Forelimb muscle (tissue), 1 donor: ENCODE results near the gene MEGF11. TPM values are rescaled to one million over a fixed set of nuclear protein-coding genes. Genes with fewer than 3 reads are reported as not detected.

Experiments
- DNase-seq: peaks from one replicate; pipeline ENCODE4 v3.0.0-alpha.2; 2013; ENCODE audit warnings: low read depth
- polyA plus RNA-seq: library from polyadenylated mRNA; unstranded; fragments of 120-200 nt; gene quantifications from one replicate; pipeline ENCODE4 v1.2.1, GENCODE V29; 2013; ENCODE audit not compliant: insufficient read length

Gene MEGF11
- polyA plus RNA-seq, 1 donor = 0.28 TPM

DNA sequence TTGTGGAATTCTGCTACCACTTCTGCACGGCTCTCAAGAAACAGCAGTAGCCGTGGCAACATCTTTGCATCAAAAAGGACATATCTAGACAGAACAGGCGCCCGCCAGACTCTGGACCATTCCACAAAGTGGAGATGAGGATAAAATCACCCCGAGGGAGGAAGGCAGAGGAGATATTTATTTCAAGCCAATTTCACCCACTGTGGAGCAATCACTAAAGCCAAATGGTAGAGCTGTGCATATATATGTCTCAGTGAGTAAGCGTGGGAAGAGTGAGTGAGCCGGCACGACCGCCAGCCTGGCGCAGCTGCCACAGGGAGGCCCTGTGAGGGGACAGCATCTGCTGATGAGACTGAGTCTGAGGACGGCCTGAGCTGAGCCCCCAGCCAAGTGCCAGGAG is 111.3 kb downstream of the MEGF11 start:
- DNase-seq = no peak

DNA sequence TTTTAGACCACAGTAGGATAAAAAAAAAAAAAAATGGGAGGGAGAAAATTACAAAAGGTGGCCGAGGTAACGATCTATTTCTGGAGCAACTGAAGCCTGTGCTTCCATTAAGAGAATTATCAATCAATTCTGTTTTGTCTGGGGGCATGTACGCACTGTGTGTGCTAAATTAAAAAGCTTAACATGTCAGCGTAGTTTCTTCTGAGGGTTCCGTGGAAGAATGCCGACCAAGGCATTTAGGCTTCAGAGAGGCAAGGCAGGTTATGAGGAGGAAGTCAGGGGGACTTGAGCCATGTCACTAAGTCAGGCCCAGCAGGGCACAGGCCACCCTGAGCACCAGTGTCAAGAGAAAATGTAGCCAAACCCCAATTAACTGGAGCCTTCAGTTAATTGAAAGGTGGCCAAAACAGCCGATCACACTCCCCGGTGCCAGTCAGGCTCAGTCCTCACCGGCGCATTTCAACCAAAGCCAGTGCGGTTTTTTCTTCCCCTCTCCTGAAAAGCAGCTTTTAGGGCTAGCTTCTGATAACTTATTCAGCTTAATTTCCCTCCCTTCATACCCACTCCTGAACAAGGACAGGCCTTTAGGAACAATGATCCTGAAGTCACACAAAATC is 113.9 kb downstream of the MEGF11 start:
- DNase-seq = no peak

DNA sequence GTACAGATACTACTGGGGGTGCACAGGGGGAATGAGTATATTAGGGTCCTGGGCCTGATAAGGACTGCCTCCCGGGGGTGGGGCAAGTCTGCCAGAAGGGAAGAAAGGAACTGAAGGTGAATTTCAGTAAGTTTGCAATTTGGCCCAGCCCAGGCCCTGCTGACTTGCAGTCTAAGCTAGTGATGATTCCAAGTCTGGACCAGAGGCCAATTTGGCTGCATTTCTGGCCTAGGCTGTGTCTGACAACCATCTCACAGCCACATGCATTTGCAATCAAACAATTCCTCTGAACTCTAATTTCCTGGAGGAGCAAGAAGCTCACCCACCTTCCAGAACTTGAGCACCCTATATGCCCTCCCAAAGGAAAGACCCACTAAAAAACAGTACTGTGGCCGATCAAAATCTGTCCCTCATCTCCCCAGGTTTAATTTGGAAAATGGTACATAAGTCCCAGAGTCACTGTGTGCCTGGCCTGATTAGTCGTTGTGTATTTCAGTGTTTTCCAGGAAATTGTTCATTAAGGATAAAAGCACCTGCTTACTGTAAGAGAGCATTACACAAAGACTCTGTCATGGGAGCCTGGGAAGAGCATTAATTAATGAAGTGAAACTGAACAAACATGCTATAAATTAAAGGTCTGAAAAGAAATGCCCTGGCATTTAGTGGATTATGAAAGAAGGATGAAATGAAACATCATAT is 114.5 kb downstream of the MEGF11 start:
- no peak for DNase-seq

DNA sequence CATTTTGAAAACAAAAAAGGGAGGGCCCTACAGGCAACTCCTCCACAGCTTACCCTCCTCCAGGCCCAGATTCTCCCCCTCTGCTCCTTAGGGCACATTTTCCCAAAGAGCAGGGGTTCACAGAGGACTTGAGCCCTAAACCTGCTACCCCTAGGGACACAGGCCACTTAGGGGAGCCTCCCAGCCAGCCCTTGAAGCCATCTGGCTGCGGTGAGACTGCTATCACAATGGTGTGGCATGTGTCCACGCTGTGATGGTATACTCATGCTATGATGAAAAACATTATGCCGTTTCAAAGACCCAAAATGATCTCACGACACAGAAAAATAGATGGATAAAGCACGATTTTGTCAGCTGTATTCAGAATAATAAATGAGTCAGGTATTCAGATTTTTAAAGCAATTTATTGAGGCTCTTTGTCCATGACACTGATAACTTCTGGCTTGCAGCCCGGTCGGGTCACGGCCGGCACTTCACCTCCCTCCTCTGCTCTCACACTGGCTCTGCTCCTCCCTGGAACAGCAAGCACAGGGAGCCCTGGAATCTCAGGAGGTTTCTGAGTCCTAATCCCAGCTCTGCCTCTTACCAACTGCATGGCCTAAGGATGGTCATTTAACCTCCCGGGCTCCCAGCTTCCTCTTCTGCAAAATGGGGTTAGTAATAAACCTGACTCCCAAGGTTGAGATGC is 115.3 kb downstream of the MEGF11 start:
- no peak for DNase-seq

DNA sequence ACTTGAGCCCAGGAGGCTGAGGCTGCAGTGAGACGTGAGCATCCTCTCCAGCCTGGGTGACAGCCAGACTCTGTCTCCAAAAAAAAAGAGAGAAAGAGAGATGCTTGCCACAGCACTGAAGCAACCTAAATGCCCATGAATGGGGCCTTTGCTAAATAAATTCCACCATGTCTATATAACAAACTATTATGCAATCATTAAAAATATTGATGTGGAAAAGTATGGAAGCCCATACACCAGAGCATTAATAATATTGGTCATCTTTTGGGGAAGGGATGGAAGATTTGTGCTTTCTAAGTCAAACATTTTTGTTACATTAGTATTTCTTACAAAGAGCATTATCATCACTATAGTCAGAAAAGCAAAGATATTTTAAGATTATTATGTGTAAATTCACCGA is 116.6 kb downstream of the MEGF11 start:
- DNase-seq = no peak

DNA sequence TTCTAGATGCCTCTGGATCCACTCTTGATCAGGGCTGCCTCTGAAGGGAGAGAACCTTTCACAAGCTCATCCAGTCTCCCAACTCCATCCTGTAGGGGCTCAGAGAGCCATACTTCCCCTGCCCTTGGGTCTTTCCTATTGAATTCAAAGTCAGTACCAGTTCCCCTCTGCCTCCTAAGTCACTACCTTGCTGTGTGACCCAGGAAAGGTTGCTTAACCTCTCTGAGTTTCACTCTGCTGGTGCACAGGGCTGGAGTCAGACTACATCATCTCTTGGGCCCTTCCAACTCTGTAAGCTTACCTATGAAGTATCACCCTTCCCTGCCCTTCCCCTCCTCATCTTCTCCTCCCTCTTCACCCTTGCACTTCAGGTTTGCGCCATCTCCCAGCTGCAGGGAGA is 117.9 kb downstream of the MEGF11 start:
- no peak for DNase-seq

DNA sequence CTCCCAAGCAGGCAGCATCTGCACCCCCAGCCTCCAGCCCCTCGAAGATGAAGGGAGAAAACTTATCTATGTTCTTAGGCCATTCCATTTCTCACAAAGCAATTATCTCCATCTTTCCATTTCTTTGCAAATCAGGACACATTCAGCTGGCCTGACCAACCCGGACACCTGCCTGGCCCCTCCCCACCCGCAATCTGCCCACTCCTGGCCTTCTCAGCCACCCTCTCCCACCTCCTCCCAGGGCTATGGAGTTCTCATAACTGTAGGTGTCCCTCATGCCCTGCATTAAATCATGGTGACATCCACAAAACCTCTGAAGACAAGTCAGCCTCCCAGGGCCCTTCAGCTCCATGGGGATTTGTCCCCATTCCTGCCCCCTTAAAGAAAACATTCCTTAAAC is 119.3 kb downstream of the MEGF11 start:
- no peak for DNase-seq

DNA sequence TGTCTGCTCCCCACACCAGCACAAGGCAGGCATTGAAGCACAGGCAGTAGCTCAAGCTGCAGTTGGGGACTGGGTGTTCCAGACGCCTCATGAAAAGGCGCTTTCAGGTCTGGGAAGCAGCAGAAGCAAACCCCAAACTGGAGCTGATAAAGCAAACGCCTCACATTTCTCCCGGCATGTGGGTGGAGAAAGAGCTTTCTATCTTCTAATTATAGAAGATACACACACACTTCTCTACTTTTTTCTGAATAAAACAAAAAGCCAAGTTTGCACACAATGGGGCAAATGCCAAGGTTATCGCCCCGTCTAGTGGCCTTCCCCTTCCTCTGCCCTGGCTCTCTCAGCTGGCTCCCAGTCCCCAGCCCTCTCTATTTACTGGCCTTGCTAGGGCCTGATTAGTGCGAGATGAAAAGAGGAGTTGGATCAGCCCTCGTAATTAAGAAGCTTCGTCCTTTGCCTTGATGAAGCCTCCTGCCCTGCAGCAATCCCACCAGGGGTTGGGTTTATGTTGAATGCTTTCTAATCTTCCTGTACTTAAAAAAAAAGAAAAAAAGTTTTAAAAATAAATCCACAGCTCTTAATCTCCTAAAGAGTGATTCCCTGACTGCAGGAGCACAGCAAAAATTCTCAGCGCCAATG is 120.2 kb downstream of the MEGF11 start:
- DNase-seq = no peak

DNA sequence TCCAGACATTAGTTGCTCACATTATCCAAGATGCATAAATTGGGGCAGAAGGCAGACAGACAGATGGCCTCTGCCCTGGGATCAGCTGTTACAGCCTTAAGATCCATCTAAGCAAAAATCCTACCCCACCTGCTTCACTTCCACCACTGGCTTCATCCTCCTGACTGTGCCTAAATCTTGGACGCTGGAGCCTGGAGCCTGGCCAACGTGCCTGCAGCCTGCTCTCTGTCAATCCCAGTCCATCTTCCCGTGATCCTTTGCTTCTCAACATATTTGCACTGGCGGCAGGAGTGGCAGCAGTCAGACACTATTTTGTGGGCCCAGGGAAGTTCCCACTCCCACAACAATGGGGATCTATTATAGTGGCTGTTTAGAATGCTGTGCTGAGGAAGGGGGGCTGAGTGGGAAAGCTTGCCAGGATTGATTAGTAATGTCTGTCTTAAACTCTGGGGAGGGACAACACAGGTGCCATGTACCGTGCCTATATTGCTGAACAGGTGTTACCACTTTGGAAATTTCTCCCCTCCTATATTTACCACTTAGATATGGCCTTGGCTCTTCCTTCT is 121.2 kb downstream of the MEGF11 start:
- no peak for DNase-seq

DNA sequence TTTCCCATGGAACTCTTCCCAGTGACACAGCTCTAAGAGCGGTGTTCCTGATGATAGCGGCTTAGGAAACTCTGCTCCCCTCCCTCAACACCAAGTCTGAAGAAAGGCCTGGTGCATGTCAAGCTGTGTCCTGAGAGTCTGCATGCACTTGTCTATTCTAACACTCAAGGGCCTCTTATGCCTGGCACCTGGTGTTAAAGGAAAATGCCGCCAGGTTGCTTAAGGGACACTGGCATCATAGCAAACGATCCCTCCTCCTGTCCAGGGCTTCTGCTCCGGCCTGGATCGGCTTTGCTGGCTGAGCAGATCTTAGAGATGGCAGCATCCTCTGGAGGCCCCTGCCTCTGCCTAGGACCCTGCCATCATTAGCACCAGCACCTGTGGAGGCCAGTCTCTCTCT is 121.7 kb downstream of the MEGF11 start:
- no peak for DNase-seq

DNA sequence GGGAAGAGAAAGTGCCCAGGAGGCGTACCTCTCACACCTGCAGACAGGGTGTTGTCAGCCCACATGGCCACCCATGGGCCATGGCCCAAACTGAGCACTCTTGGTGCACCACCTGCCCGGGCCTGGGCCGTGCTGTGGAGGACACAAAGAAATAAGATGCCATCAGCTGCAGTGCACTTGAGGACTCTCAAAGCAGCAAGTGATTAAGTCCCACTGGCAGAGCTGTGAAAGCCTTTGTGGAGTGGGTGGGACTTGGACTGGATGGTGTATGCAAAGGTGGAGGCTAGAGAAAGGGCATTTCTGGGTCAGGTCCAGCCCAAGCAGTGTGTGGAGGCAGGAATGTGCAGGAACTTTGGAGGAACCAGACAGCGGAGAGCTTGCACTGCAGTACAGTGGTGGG is 122.3 kb downstream of the MEGF11 start:
- DNase-seq = no peak

DNA sequence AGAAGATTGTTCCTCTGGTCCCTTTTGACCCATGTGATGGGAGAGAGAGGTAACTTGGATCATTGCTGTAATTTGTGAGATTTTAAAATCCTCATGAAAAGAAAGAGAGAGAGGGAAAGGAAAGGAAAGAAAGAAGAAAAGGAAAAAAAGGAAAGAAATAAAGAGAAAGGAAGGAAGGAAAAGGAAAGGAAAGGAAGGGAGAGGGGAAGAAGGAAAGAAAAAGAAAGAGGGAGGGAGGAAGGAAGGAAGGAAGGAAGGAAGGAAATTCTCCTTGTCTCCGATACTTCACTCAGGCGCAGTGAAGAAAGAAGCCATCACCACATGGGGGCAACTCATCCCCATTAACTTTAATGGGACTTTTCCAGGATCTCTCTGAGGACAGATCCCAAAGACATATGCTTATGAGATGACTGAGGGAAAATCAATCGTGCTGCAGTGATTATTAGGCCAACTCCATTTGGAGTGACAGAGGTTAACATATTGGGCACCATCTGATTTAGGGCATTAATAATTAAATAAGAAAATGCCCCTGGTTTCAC is 123.0 kb downstream of the MEGF11 start:
- no peak for DNase-seq

DNA sequence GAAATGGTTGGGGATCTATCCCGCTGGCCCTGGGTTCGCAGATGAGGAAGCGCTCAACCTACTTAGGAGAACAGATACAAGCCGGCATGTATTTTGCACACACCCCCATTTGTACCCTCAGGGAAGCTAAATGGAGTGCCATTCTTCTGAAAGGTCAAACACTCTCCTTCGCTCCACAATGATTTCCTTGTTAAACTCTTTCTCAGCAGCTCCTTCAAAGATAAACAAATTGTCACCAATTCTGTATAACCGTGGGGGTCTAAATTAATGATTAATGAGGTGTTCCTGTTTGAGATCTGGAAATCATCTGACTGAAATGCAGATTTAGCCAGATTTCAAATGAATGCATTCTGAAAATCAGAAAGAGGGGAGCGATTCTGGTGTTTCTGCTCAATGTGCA is 124.0 kb downstream of the MEGF11 start:
- no peak for DNase-seq

DNA sequence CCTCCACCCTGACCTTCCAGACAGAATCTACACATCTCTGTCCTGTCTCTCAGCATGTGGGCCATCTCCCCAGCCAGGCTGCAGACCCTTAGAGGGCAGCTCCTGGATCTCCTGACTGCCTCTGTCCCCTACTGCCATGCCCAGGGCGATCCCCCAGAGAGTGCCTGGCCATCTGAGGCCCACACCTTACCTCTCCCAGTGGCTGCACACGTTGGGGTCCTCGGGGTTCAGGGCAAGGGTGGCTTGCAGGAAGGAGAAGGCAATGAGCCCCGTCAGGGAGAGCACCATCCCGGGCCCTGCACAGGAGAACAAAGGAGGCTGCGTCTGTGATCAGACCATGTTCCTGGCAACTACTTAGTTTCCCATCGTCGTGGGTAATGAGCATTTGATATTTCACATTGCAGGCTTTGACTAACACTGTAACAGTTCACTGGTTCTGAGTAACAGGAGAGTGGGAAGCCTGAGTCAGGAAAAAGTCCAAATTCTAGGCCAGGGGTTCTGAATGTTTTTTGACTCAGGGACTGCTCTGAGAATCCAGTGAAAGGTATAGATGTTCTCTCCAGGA is 125.4 kb downstream of the MEGF11 start:
- DNase-seq = no peak

DNA sequence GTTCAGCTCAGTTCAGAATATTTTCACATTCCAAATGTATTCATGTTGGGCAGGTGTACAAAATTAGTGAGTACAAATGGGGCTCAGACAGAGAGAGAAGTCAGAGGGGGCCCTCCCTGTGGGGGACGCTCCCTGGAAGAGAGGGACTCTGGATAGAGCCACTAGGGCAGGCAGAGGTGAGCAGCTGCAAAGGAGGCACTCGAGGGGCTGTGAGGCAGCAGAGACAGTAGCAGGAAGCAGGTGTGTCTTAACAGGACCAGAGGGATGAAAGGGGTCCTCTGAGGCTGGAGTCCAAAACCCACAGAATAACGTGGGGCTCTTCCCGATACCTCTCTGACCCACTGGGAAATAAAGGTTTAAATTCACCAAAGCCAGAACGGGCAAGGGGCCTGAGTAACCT is 127.1 kb downstream of the MEGF11 start:
- DNase-seq = no peak

DNA sequence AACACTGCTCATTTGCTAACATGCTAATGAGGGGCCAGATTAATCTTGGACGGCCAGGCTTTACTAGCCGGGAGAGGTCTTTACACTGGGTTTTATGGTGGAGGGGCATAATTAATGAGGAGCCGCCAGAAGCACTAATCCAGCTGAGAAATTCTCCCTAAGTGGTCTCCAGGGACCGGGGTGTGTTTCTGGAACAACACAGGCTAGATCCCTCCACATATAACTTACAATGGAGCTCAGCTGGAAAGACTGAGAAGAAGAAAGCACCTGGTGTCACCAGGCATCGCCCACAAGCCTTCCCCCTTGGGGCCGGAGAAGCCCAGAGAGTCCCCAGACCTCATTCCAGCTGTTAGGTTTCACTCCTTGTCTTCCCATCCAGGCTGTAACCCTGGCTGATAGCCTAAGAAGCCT is 127.5 kb downstream of the MEGF11 start:
- DNase-seq = no peak

DNA sequence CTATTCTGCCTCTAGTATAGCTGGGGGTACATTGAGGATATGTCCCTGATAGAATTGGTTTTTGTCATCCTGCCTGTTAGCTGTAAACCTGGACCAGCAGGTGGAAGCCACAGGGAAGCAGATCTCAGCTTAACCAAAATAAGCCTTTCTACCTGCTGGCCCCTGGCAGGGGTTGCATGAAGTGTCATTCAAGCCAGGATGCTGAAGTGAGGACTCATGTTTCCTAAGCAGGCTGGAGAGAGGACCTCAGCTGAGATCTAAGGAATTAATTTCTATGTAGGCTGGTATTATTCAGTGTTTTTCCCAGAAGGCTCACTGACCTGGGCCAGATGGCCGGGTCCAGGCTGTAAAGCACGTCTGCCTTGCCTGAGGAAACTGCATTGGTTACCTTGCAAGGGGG is 128.9 kb downstream of the MEGF11 start:
- DNase-seq = no peak

DNA sequence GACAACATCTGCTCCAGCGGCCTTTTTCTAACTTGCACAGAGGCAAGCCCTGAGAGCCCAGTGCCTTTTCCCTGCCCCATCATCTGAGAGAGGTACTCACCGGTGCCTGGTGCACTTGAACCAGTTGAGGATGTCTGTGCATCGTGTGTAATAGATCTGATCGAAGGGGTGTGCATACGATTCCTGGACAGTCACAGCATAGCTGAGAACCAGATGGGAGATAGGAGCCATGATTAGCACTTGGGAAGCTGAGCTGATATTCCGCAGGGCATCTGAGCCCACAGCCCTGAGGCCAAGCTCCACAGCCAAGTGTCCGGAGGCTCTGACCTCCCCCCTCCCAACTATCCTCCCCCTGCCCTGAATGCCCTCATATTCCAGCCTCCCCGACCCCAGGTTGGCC is 129.8 kb downstream of the MEGF11 start:
- DNase-seq = no peak

DNA sequence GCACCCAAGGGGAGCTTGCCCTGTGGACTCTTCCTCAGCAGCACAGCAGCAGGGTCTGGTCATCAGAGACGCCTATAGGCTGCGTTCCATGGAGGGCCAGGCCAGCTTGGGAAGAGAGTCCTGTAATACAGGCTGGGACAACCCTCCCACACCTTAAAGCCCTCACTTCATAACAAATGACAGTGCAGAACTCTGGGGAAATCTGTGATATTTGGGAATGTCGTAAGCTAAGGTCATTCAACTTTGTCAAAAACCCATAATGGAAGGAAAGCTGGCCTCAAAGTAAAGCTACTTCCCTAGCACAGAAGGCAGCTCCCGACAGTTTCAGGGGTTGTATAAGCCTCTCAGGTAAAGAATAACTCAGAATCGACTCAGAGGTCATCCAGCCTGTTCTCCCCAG is 133.1 kb downstream of the MEGF11 start:
- no peak for DNase-seq

DNA sequence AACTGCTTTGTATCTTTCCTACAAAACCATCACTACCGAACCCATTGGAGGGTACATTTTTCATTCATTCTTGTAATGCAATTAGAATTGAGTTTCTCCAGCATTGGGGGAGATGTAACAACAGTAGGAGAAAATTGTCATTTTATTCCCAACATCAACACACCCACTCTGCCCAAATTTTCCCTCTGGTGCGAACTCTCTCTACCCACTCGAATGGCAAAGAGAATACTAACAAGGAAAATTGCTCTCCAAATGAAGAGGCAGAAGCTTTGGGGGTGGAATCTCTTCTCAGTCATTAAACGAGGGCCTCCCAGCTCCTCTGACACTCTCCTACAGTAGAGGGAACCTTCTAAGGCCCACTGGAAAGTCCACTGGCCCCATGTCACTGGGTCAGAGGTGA is 135.7 kb downstream of the MEGF11 start:
- no peak for DNase-seq

DNA sequence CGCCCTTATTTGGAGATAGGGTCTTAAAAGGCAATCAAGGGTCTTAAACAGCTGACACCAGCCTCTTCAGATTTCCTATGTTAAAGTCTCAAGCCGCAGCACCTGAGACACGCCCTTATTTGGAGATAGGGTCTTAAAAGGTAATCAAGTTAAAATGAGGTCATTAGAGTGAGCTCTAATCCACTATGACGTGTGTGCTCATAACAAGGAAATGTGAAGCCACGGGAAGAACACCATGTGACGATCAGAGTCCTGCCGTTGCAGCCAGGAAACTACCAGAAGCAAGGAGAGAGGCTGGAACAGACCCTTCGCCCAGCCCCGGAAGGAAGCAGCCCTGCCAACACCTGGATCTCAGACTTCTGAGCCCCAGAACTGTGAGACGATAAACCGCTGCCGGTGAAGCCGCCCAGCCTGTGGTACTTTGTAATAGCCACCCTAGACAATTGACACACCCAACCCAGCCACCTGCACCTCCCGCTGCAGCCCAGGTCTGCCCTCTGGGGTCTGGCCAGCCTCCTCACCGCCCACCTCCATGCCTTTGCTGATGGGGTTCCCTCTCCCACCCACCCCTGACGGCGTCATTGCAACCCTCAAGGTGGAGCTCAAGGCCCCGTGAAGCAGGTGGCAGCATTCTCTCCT is 137.9 kb downstream of the MEGF11 start:
- DNase-seq = no peak
